HG03571 (cell line): ENCODE data around the gene LDB2.

ENCODE experiments used
- ATAC-seq: cut with Tn5 transposase; IDR thresholded peaks from one replicate; pipeline ENCODE4 v1.9.1; 2021; ENCODE audit not compliant: unreplicated experiment

Gene LDB2

GRCh38 chr4:16887887-16888286 is 10.6 kb downstream of the LDB2 start:
- no peak for ATAC-seq

- no peak for ATAC-seq
These were observed 13.6 kb downstream of the LDB2 start for GRCh38 chr4:16884673-16885460.

DNA sequence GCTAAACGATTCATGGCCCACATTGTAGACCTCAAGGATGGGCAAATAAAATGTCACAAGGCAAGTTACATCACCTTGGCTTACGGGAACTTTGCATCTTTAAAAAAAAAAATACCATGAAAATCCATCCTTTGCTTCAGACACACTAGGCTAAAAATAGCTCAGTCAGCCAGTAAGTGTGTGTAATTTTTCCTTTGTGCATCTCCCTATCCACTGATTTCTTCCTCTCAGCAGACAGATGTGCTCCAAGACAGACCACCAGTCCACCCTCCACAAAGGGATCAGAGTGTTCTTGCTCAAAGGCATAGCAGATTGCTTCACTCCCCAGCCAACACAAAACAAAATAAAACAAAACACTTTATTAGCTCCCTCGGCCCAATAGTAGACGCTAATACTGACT is 14.6 kb downstream of the LDB2 start:
- no peak for ATAC-seq

- no peak for ATAC-seq
These were observed 17.1 kb downstream of the LDB2 start for GRCh38 chr4:16881151-16881884.

- no peak for ATAC-seq
These were observed 23.0 kb downstream of the LDB2 start for GRCh38 chr4:16875487-16875886.

- no peak for ATAC-seq
These were observed 28.7 kb downstream of the LDB2 start for GRCh38 chr4:16869594-16870245.

DNA sequence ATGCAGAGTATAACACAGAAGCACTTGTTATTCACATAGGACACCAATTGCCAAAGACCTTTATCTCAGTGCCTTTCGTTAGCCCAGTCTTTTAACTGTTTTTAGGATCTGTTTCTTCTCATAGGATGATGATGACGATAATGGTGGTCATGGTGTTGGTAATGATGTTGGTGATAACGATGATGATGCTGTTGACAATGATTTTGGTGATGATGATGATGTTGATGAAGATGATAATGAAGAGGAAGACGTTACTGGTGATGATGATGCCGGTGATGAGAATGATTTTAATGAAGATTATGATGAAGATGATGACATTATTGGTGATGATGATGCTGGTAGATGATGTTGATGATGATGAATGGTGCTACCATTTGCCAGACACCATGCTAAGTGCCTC is 29.8 kb downstream of the LDB2 start:
- ATAC-seq = no peak

DNA sequence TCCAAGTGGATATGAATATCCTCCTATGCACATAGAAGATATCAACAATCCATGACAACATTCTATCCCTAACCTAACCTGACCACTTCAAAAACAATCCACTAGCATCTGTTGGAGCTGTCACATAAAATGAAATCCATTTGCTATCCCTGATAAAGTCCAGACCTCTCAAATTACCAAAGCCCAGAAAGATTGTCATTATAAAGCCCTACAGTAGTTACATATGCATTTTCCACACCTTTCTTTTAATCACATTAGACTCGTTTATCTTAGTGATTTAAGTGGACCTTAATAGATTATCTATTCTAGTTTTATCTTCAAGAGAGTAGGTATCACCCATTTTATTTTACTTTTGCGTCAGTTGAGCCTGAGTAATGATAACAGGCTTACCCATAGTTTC is 30.6 kb downstream of the LDB2 start:
- ATAC-seq = no peak

GRCh38 chr4:16866974-16867373 is 31.5 kb downstream of the LDB2 start:
- ATAC-seq = no peak

DNA sequence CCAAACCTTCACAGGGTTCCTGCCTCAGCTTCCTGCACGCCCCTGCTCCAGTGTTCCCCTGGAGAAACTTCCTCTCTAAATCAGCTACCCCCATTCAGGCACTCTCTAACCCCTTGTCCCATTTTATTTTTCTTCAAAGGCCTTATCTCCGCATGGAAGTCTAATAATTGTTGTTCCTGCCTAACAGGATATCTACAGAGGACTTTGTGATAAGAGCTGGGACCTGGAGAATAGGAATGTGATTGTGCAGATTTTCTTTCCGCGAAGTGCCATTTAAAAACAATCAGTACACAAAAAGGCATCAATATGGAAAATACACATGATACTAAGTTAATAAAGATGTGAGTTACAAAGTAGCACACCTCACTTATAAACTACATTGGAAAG is 32.6 kb downstream of the LDB2 start:
- no peak for ATAC-seq

- ATAC-seq = no peak
These were observed 33.1 kb downstream of the LDB2 start for GRCh38 chr4:16865209-16865896.

- no peak for ATAC-seq
These were observed 34.2 kb downstream of the LDB2 start for GRCh38 chr4:16864199-16864598.

DNA sequence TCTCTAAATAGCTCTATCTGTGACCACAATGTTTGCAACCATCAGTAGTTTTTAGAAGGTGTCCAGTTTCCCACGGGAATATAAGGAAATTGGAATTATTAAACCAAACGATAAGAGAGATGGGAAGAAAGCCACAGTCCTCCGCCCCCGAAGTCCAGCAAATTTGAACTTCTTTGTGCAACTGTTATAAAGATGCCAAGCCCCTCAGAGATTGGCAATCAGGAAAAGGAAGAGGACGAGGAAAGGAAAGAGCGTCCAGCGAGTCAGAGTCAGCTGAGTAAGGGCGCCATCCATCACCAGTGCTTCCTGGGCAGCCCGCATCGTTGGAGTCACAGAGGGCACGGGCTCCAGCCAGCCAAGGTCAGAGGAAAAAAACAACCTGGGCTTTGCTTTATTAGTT is 35.7 kb downstream of the LDB2 start:
- ATAC-seq = no peak

- no peak for ATAC-seq
These were observed 37.9 kb downstream of the LDB2 start for GRCh38 chr4:16860516-16860915.

DNA sequence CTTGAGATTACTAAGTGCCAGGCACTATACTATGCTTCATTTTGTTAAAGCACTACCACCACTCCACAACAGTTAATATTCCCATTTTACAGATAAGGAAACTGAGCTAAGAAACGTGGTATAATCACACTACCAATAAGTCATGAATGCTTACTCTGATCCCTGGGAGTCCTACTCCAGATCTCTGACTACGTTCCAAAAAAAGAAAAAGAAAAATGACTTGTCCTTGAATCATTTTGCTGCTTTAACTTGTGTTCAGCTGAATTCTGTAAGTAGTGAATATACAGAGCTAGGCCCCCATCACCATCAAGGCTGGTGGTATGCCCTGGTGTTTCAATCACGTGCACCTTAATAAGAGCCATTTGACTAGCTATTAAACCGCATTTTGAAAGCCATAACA is 39.4 kb downstream of the LDB2 start:
- no peak for ATAC-seq

GRCh38 chr4:16858275-16858752 is 40.1 kb downstream of the LDB2 start:
- no peak for ATAC-seq

- ATAC-seq = no peak
These were observed 41.0 kb downstream of the LDB2 start for GRCh38 chr4:16857425-16857824.

DNA sequence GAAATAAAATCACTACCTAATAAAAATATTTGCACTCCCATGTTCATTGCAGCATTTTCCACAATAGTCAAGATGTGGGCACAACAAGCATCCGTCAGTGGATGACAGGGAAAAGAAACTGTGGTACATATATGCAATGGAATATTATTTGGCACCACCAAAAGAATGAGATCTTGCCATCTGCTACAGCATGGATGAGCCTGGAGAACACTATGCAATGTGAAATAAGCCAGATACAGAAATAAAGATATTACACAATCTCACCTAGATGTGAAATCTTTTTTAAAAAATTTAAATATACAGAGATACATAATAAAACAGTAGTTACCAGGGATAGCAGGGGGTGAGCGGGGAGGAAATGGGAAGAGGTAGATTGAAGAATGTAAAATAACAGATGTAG is 44.8 kb downstream of the LDB2 start:
- no peak for ATAC-seq

DNA sequence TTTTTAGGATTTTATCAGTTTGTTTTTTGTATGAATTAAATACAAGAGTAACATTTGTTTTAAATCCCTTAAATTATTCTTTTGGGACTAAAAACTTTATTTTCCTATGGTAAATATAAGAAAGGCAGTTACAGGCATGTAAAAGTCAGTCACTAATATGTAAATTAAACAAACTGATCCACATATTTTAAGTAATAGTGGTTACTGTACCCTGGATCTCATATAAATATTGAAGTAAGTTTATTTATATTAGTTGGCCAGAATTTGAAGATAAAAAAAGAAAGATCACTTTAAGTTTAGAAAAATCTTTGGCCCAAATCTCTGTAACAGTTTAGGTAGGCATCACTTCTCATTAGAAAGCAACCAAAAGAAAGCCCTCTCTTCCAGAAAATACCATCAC is 45.8 kb downstream of the LDB2 start:
- ATAC-seq = no peak

- ATAC-seq = no peak
These were observed 46.2 kb downstream of the LDB2 start for GRCh38 chr4:16852228-16852627.

- ATAC-seq = no peak
These were observed 51.8 kb downstream of the LDB2 start for GRCh38 chr4:16846540-16847117.
